Body of pancreas (tissue), 4 donors: Measurements from ENCODE around the gene PES1.

ENCODE experiments used
- CTCF ChIP-seq, 7 experiments: fragments of 450-650 bp in 4 of 7; fragments of 200-600 bp in 3 of 7; sonication (generic) in 3 of 7; IDR thresholded peaks; one replicate each; pipeline ENCODE4 v1.5.1; 2016 to 2019; ENCODE audit warnings: antibody characterized with exemption in 7 of 7
- POLR2A ChIP-seq, 3 donors: fragments of 450-650 bp; IDR thresholded peaks; one replicate each; pipeline ENCODE4 v1.6.1; 2016; ENCODE audit warnings: antibody characterized with exemption in 3 of 3, mild to moderate bottlenecking in 2 of 3

GRCh38 chr22:30634471-30635233 is 42.9 kb upstream of the PES1 start:
- peak in 1 of 3 donors; percentile 3 for TF ChIP-seq POLR2A (IDR thresholded peaks at IDR 0.05)
- peak; percentile 83 to 95 (median 91) for TF ChIP-seq CTCF (IDR thresholded peaks at IDR 0.05)
